ENCODE results near the gene DDX55.

DDX55 gene

GRCh38 chr12:123648401-123648800 is 46.5 kb downstream of the DDX55 start:
- Histone ChIP-seq H3K36me3 (ENCODE audit: control insufficient read depth, insufficient read depth, low read length, severe bottlenecking) (peaks cover 69% of the 10 kb centered on the region), H3K4me1 (ENCODE audit: control insufficient read depth, insufficient read depth, low read length) (peaks cover 12% of the 10 kb centered on the region)
- no peak for DNase-seq (ENCODE audit: low read depth)

GRCh38 chr12:123654129-123654701 is 52.3 kb downstream of the DDX55 start:
- no peak overlapping the region for H3K4me3 ChIP-seq (ENCODE audit: low read length)
- DNase-seq (ENCODE audit: low read depth) = no peak

More at GRCh38 chr12:123648401-123648800, 46.5 kb downstream of the DDX55 start:
- Histone ChIP-seq H3K9ac (ENCODE audit: low read length) (no peak overlapping the region), H3K27me3 (replicated peaks; ENCODE audit: control insufficient read depth, insufficient read depth, low read length) (no peaks in the 10 kb centered on the region), H3K9me3 (ENCODE audit: control insufficient read depth, low read length) (no peaks in the 10 kb centered on the region), H3K4me3 (ENCODE audit: low read length) (no peak overlapping the region)

GRCh38 chr12:123655420-123655819 is 53.5 kb downstream of the DDX55 start:
- Histone ChIP-seq H3K36me3 (ENCODE audit: control insufficient read depth, insufficient read depth, low read length, severe bottlenecking) (peaks cover 60% of the 10 kb centered on the region), H3K4me1 (ENCODE audit: control insufficient read depth, insufficient read depth, low read length) (peaks cover 18% of the 10 kb centered on the region), H3K4me3 (ENCODE audit: low read length) (no peak overlapping the region)

More at GRCh38 chr12:123654129-123654701, 52.3 kb downstream of the DDX55 start:
- peaks cover 14% of the 10 kb centered on the region for H3K4me1 ChIP-seq (ENCODE audit: control insufficient read depth, insufficient read depth, low read length)
- no peaks in the 10 kb centered on the region for H3K9me3 ChIP-seq (ENCODE audit: control insufficient read depth, low read length)
- H3K9ac ChIP-seq (ENCODE audit: low read length) = no peak overlapping the region
- no peaks in the 10 kb centered on the region for H3K27me3 ChIP-seq (replicated peaks; ENCODE audit: control insufficient read depth, insufficient read depth, low read length)
- H3K36me3 ChIP-seq (ENCODE audit: control insufficient read depth, insufficient read depth, low read length, severe bottlenecking) = peaks cover 68% of the 10 kb centered on the region

GRCh38 chr12:123656392-123656791 is 54.5 kb downstream of the DDX55 start:
- no peak for DNase-seq (ENCODE audit: low read depth)
- peaks cover 53% of the 10 kb centered on the region for H3K36me3 ChIP-seq (ENCODE audit: control insufficient read depth, insufficient read depth, low read length, severe bottlenecking)
- no peak overlapping the region for H3K4me3 ChIP-seq (ENCODE audit: low read length)
- H3K9ac ChIP-seq (ENCODE audit: low read length) = no peak overlapping the region
- H3K9me3 ChIP-seq (ENCODE audit: control insufficient read depth, low read length) = no peaks in the 10 kb centered on the region
- H3K4me1 ChIP-seq (ENCODE audit: control insufficient read depth, insufficient read depth, low read length) = peaks cover 27% of the 10 kb centered on the region
- H3K27me3 ChIP-seq (replicated peaks; ENCODE audit: control insufficient read depth, insufficient read depth, low read length) = no peaks in the 10 kb centered on the region

More at GRCh38 chr12:123655420-123655819, 53.5 kb downstream of the DDX55 start:
- H3K9me3 ChIP-seq (ENCODE audit: control insufficient read depth, low read length) = no peaks in the 10 kb centered on the region
- DNase-seq (ENCODE audit: low read depth) = no peak
- no peak overlapping the region for H3K9ac ChIP-seq (ENCODE audit: low read length)
- H3K27me3 ChIP-seq (replicated peaks; ENCODE audit: control insufficient read depth, insufficient read depth, low read length) = no peaks in the 10 kb centered on the region

GRCh38 chr12:123657211-123657610 is 55.3 kb downstream of the DDX55 start:
- Histone ChIP-seq H3K9me3 (ENCODE audit: control insufficient read depth, low read length) (no peaks in the 10 kb centered on the region), H3K4me3 (ENCODE audit: low read length) (no peak overlapping the region), H3K36me3 (ENCODE audit: control insufficient read depth, insufficient read depth, low read length, severe bottlenecking) (peaks cover 47% of the 10 kb centered on the region), H3K4me1 (ENCODE audit: control insufficient read depth, insufficient read depth, low read length) (peaks cover 31% of the 10 kb centered on the region), H3K27me3 (replicated peaks; ENCODE audit: control insufficient read depth, insufficient read depth, low read length) (no peaks in the 10 kb centered on the region), H3K9ac (ENCODE audit: low read length) (no peak overlapping the region)
- DNase-seq (ENCODE audit: low read depth) = no peak

GRCh38 chr12:123659996-123660727 is 58.3 kb downstream of the DDX55 start:
- H3K36me3 ChIP-seq (ENCODE audit: control insufficient read depth, insufficient read depth, low read length, severe bottlenecking) = peaks cover 29% of the 10 kb centered on the region
- H3K27me3 ChIP-seq (replicated peaks; ENCODE audit: control insufficient read depth, insufficient read depth, low read length) = no peaks in the 10 kb centered on the region
- peak overlapping the region; percentile 83 for H3K9ac ChIP-seq (ENCODE audit: low read length)
- H3K4me3 ChIP-seq (ENCODE audit: low read length) = peak overlapping the region; percentile 70
- peak; percentile 95 for DNase-seq (ENCODE audit: low read depth)
- H3K9me3 ChIP-seq (ENCODE audit: control insufficient read depth, low read length) = no peaks in the 10 kb centered on the region
- H3K4me1 ChIP-seq (ENCODE audit: control insufficient read depth, insufficient read depth, low read length) = peaks cover 31% of the 10 kb centered on the region

GRCh38 chr12:123667771-123668170 is 65.9 kb downstream of the DDX55 start:
- H3K9ac ChIP-seq (ENCODE audit: low read length) = no peak overlapping the region
- H3K27me3 ChIP-seq (replicated peaks; ENCODE audit: control insufficient read depth, insufficient read depth, low read length) = no peaks in the 10 kb centered on the region
- no peak for DNase-seq (ENCODE audit: low read depth)
- no peaks in the 10 kb centered on the region for H3K9me3 ChIP-seq (ENCODE audit: control insufficient read depth, low read length)
- no peaks in the 10 kb centered on the region for H3K36me3 ChIP-seq (ENCODE audit: control insufficient read depth, insufficient read depth, low read length, severe bottlenecking)
- H3K4me3 ChIP-seq (ENCODE audit: low read length) = no peak overlapping the region
- H3K4me1 ChIP-seq (ENCODE audit: control insufficient read depth, insufficient read depth, low read length) = peaks cover 7% of the 10 kb centered on the region
